ENCODE data around the gene CYS1.
"Not testable (repeated sequence)": the region's sequence is repeated elsewhere in the genome, so short reads cannot be mapped to it uniquely, and the experiment has no call there.

CYS1 gene

DNA sequence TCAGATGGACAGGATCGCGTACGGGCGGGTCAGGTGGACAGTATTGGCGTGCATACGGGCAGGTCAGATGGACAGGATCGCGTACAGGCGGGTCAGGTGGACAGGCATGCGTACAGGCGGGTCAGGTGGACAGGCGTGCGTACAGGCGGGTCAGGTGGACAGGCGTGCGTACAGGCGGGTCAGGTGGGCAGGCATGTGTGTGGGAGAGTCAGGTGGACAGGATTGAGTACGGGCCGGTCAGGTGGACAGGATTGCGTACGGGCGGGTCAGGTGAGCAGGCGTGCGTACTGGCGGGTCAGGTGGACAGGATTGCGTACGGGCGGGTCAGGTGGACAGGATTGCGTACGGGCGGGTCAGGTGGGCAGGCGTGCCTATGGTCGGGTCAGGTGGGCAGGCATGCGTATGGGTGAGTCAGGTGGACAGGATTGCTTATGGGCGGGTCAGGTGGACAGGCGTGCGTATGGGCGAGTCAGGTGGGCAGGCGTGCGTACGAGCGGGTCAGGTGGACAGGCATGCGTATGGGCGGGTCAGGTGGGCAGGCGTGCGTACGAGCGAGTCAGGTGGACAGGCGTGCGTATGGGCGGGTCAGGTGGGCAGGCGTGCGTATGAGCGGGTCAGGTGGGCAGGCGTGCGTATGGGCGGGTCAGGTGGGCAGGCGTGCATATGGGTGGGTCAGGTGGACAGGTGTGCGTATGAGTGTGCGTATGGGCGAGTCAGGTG, 68.4 kb downstream of the CYS1 start:
- DNase-seq: not testable (repeated sequence)

GRCh38 chr2:10010861-10011605, 69.2 kb downstream of the CYS1 start:
- DNase-seq: not testable (repeated sequence)

- DNase-seq: no peak
Measured at GRCh38 chr2:10009811-10010781, 70.1 kb downstream of the CYS1 start.

DNA sequence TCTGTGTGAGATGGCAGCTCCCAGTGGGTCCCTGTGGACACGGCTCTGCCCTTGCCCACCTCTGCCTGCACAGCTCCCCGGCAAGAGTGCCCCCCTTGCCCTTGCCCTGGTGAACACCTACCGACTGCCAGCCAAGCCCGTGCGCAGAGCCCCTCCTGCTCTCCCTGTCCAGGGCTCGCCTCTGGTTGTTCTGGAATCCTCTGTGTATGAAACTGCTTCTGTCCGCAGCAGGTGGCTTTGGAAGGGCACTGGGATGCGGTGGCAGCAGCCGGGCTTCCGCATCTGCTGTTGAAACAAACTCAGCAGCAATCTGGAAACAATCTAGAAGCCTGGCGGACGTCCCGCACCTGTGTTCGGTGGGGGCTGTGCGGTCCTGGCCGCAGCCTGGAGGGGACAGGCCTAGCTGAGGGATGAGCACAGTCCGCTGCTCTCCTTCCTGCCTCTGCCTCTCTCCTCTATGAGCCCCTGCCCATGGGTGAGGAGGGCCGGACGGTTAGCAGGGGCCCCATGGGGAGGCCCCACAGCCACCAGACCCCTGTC, 70.9 kb downstream of the CYS1 start:
- no peak for DNase-seq

DNA sequence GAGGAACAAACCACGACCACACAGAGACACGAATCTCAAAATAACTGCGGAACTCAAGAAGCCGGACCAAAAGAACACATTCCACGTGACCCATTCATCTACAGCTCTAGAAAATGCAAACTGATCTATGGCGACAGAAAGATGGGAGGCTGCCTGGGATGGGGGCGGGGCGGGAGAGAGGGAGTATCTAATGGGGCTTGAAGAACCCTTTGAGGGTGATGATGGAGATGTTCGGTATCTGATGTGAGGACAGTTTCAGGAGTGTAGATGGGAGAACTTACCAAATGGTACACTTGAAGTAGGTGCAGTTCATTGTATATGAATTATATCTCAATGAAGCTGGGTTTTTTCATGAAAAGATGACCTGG, 71.4 kb downstream of the CYS1 start:
- no peak for DNase-seq

- no peak for DNase-seq
Measured at GRCh38 chr2:10007921-10008808, 72.0 kb downstream of the CYS1 start.

DNA sequence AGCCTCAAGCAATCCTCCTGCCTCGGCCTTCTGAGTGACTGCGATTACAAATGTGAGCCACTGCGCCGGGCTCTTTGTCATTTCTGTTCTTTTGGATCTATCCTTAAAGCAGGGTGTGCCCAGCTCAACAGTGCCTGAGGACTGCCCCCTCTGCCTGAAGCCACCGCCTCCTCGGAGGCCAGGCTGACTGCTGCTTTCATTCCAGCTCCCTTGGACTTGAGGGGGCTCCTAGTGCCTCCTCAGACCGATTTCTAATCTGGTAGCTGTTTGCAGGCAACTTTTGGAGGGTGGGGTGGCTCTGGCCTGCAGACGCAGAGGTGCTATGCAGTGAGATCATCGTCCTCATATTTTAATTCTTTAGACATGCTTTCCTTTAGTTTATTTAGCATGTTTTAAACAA, 72.8 kb downstream of the CYS1 start:
- no peak for DNase-seq
